NCI-H748 (cell line): ENCODE data around the gene MACF1.

Experiments
- DNase-seq: peaks from one replicate; lab custom pipeline; 2025; ENCODE audit not compliant: unreplicated experiment; lab: John Stamatoyannopoulos, UW

The MACF1 gene

DNA sequence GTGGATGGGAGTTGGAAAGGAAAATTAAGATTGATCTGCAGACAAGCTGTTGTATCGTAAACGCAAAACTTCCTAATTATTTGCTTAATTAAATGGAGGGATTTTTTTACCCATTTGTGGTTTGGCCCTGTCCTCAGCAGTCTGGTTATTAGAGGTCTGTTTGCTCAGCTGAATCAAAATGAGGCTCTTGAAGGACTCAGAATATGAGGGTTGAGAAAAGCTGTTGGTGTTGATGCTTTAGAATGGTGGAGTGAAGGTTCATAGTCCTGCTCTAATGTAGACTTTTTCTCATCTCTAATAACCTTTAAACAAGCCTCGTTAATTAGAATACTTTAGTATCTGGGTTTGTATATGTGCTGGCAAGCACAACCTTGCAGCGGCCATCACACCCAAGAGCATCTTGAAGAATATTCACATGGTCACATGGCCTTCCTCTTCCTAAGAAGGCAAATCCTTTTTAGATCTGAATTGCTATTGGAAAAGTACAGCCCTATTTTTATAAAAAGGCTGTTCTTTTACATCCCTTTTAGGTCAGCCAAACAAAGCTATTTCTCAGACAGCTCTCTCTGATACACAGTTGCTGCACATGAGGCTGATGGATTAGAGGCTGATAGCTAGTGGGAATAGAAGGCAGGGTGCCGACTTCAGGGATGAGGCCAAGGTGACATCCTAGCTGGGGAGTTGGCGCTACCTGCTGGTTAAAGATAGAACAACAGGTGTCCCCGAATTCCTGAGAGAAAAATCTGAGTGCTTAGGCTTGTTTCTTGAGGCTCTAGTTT lies 53.8 kb downstream of the MACF1 start:
- peak; percentile 99 for DNase-seq

DNA sequence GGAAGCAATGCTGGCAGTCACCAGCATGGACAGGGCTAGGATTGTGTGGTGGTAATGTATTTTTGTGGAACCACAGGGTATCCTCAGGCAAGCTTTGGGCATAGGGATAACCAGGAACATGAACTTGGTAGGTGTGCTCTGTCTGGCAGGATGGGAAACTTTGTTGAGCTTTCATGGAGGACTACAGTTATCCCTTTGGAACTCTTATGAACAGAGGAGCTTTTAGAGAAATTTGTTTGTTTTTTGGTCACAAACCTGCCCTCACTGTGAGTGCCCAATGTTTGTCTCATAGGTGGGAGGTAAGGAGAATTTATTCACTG lies 54.4 kb downstream of the MACF1 start:
- no peak for DNase-seq

DNA sequence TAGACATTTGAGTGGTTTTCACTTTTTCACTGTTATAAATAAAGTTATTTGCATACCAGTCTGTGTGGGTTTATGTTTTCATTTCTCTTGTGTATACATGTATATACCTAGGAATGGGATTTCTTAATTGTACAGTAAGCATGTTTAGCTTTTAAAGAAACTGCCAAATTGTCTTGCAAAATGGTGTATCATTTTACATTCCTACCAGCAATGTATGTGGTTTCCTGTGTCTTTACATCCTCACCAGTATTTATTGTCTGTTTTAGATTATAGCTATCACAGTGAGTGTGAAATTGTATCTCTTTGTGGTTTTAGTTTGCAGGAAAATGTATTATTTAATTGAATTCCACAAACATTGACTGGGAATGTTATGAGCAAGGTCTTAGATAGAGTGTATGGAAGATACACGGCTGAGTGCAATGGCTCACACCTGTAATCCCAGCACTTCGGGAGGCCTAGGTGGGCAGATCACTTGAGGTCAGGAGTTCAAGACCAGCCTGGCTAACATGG lies 57.3 kb downstream of the MACF1 start:
- no peak for DNase-seq

DNA sequence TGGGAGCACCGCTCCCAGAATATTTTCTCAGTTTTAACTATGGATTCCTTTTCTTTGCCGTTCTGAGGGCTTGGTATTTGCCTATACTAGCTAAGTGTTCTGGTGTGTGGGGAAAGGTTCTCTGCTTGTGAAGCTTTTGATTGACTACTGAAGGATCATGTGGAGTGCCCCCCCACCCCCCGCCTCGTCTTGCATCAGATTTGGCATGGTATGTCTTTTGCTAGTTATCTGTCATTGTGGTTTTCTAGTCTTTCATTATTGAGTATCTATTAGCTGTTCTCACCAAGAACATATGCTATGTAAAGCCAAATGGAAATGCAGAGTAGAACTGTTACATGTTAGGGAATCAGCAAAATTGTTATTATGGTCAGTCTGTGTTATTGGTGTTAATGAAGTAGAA lies 58.3 kb downstream of the MACF1 start:
- no peak for DNase-seq

GRCh38 chr1:39266269-39266668 lies 61.8 kb downstream of the MACF1 start:
- peak; percentile 91 for DNase-seq

GRCh38 chr1:39266792-39267191 lies 62.3 kb downstream of the MACF1 start:
- DNase-seq: no peak

- DNase-seq: peak; percentile 100
These were observed 63.7 kb downstream of the MACF1 start for GRCh38 chr1:39268112-39268581.

- DNase-seq: peak; percentile 96
These were observed 64.4 kb downstream of the MACF1 start for GRCh38 chr1:39268906-39269305.

- peak; percentile 87 for DNase-seq
These were observed 64.9 kb downstream of the MACF1 start for GRCh38 chr1:39269349-39269748.

DNA sequence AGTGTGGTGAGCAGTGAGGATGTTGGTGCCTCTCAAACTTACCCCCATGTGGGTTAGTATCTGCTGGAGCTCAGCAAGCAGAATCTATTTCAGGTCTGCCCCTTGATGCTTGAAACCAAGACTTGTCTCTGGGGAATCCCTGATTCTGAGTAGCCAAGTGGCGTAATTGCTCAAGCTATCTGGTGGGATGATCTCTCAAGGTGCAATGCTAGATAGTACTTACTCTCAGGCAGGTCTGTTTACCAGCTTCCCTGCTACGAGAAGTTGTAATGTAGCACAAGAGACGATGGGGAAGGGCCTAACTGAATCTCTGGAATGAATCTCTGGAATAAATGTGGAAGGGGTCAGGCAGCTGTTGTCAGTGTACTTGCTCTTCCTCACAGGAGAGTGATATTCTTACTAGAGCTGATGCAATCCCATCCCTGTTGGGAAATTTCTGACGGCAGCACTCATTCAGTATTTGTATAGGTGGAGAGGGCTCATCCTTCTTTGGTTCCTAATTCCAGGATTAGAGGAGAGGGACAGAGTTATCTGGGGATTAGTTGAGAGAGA lies 65.4 kb downstream of the MACF1 start:
- peak; percentile 94 for DNase-seq

DNA sequence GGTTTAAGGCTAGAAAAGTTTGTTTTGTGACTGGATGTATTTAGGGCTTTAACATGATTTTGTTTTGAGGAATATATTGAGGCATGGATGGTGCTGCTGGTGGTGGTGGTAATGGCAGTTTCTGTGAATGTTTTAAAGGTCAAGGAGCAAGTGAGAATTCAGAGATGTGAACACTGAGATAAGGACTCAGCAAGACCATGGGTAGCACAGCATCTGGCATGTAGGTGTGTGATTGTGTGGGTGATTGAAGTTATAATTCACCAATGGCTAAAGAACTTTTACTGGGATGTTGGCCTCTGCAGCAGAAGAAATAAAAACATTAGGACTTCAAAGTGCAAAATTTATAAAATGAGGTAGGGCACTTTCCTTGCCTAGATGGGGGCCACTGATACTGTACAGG lies 65.9 kb downstream of the MACF1 start:
- no peak for DNase-seq

DNA sequence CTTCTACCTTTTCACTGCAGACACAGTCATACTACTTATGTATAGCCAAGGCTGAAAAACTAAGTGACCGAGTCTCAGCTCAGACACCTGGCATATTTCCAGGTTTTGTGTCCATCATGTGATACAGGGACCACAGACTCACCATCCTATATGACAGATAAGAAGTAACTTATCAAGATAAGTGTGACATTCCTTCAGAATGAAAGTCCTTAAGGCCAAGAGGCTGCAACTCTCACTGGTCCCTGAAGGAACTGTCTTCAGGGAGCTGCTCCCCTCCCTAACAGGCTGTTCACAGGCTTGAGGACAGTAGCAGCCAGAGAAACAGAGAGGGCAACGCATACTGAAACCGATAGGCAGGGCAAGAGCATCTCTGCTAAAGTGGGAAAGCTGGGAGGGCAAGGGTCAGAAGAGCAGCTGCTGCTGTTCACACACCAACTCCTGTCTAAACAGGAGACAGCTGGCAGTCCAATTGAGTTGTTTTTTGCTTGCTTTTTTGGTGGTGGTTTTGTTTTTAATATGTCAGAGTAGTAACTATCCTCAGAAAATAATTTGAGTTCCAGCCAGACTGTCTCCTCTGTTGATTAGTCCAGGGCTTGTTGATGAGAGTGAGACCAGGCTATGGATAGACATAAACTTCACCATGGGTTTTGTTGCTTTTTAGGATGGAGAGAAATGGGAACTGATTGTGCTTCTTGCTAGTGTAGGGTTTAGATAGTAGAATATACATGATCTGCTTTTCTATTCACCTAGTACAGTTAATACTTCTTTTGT lies 67.7 kb downstream of the MACF1 start:
- DNase-seq: peak; percentile 100

- DNase-seq: peak; percentile 94
These were observed 68.4 kb downstream of the MACF1 start for GRCh38 chr1:39272798-39273469.

DNA sequence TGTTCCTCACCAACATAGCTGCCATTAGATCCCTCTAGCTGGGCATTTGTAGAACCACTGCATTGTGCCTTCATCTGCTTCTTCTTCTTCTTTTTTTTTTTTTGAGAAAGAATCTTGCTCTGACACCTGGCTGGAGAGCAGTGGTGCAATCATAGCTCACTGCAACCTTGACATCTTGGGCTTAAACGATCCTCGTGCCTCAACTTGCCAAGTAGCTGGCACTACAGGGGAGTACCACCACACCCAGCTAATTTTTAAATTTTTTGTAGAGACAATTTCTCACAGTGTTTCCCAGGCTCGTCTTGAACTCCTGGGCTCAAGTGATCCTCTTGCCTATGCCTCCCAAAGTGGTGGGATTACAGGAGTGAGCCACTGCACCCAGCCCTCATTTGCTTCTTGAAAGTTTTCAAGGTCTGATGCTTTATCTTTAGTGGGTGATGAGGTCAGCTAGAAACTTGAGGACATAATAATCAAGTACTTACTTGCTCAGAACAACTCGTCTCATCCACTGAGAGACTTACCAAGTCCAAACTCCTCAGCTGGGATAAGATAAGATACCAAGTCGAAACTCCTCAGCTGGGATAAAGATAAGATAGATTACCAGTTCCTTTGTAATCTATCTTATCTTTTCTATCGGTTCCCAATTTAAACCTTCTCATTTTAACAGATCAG lies 71.5 kb downstream of the MACF1 start:
- DNase-seq: no peak

DNA sequence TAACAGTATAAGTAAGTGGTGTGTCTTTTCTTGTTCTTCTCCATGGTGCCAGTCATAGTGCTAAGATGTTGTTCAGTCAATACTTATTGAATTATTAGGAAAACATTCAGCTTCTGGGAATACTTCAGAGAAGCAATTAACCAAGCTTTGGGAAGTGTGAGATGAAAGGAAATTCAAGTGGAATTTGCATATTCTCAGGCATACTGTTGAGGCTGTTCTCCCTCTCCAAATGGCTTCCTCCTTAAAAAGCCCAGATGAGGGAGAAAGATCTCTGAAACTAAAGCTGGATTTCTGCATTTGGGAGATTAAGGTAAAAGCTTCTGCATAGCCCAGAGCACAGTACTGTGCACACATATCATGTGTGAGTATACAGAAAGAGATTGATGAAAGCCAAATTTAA lies 73.4 kb downstream of the MACF1 start:
- DNase-seq: no peak

GRCh38 chr1:39282537-39283216 lies 78.2 kb downstream of the MACF1 start:
- DNase-seq: no peak

- no peak for DNase-seq
These were observed 79.4 kb downstream of the MACF1 start for GRCh38 chr1:39283858-39284257.

- no peak for DNase-seq
These were observed 83.0 kb downstream of the MACF1 start for GRCh38 chr1:39287541-39287940.

DNA sequence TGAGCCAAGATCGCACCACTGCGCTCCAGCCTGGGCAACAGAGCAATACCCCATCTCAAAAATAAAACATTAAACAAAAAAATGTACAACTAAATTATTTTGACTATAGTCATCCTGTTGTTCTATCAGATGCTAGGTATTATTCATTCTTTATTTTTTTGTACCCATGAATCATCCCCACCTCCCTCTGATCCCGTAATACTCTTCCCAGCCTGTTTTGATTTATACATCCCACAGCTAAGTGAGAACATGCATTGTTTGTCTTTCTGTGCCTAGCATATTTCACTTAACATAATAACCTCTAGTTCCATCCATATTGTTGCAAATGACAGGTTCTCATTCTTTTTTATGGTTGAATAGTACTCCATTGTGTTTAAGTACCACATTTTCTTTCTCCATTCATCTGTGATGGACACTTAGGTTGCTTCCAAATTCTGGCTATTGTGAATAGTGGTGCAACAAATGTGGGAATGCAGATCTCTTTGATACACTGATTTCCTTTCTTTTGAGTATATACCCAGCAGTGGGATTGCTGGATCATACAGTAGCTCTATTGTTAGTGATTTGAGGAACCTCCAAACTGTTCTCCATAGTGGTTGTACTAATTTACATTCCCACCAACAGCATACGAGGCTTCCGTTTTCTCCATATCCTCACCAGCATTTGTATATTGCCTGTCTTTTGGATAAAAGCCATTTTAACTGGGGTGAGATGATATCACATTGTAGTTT lies 84.4 kb downstream of the MACF1 start:
- no peak for DNase-seq

GRCh38 chr1:39292401-39292800 lies 87.9 kb downstream of the MACF1 start:
- DNase-seq: no peak
